CD4-positive, alpha-beta T cell treated with Interleukin-17A for 4 hours (primary cell): Measurements from ENCODE around the gene ERFL.

Experiments
- DNase-seq: peaks from one replicate; pipeline ENCODE4 v3.0.0-alpha.2; 2020; ENCODE audit warnings: mixed read lengths

Gene ERFL

DNA sequence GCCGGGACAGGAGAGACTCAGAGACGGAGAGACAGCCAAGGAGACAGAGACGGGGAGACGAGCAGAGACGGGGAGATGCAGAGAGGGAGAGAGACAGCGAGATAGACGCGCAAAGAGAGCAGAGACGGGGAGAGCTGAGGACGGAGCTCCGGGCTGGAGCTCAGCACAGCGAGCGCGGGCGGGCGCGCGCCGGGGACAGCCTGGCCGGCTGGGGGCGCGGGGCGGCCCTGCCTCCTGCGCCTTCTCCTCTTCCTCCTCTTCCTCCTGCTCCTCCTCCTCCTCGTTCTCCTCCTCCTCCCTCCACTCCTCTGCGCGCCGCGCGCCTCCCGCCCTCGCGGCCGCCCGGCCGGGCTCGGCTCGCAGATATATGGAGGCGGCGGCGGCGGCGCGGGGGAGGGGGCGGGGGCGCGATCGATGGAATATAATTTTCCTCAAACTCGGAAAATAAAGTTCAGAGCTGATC lies at the start of gene ERFL:
ERFL (minus strand) TSS at position 229 of the 463 bp plus-strand sequence. CDS start 15,530 bp downstream, outside the sequence.
- peak; percentile 56 for DNase-seq

DNA sequence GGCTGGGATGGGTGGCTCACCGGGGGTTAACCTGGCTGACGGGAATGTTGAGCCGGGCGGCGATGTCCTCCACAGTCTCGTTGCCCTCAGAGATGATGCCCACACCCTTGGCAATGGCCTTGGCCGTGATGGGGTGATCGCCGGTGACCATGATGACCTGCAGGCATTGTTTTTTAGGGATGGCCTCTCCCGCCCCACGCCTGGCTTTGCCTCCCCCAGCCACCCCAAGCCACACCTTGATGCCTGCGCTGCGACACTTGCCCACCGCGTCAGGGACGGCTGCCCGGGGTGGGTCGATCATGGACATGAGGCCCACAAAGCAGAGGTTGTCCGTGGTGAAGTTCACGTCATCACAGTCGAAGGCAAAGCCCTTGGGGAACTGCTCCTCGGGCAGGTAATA lies 49.7 kb upstream of the ERFL start:
- DNase-seq, result no peak

DNA sequence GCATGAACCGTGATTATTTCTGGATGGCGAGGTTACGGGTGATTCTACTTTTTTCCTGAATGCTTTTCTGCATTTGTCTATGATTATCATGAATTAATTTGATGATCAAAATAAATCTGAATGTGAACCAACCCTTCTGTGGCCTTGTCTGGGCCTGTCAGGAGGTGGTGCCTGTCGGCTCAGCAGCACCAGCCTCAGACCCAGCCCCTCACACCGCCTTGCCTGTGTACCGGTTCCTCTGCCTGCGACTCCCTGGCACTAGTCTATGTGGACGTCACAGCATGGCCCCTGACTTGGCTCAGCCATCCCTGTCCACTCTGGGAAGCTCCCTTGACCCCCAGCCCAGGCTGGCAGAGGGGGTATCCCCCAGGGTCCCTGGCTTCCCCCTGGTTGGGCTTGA lies 46.4 kb upstream of the ERFL start:
- no peak for DNase-seq

GRCh38 chr19:41971363-41971762 lies 43.1 kb upstream of the ERFL start:
- no peak for DNase-seq

GRCh38 chr19:41969772-41970458 lies 41.7 kb upstream of the ERFL start:
- DNase-seq, result no peak

DNA sequence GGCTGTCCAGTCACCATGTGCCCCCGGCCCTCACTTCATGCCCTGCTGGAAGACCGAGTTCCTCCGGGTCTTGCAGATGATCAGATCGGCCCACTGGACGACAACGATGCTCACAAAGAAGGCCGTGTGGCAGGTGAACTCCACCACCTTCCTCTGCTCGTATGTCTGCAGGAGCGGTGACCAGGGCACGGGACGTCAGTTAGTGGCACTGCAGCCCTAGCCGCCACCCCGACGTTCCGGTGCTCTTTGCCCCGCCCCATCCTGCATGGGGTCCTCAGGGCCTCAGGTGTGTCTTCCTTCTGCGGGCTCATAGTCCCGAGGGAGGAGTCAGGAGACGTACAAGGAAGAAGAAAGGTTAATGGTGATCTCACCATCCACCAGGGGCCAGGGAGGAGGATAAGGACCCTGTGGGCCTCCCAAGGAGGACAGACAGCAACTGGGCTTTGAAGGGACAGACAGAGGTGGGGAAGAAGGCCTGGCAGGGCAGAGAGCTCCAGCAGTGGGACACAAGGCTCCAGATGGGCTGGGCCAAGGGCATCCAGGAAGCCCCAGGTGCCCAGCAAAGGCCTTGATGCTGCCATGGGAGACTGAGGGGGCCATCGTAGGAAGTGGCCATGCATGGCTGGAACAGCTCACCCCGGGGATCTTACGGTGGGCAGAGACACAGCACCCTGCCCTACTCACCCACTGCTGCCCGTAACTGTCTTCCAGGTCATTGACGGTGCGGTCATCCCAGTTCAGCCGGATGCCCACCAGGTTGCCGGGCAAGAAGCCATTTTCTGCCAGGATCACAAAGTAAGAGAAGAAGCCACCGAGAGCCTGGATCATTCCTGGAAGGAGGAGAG lies 40.7 kb upstream of the ERFL start:
- no peak for DNase-seq

DNA sequence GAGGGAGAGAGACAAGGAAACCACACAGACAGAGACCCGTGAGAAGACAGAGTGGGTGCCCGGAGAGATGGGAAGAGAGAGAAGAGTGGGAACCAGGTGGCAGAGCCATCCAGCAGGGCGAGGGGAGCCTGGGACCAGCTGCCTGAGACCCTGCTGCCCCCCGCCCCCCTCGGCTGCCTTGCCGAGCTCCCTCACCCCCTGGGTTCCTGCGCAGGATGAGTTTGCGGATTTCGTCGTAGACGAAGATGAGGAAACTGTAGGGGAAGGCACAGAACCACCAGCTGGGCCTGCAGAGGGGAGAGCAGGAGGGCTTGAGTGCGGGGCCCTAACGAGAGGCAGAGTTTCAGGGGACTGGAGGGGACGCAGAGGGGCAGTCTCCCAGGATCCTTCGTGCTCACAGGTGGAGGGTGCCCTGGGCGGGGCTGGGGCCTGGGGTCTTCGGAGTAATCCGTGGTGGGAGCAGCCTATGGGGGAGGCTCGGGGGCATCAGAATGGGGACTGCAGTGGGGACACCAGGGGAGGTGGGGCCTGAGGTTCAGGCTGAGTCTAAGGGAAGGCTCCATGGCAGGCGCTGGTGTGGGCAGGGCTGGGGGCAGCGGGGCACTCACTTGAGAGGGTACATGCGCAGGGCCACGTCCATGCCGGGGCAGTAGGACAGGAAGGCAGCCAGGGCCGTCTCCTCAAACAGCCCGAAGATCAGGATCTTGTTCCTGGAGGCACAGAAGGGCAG lies 39.0 kb upstream of the ERFL start:
- DNase-seq, result no peak

GRCh38 chr19:41965106-41965505 lies 36.9 kb upstream of the ERFL start:
- no peak for DNase-seq

DNA sequence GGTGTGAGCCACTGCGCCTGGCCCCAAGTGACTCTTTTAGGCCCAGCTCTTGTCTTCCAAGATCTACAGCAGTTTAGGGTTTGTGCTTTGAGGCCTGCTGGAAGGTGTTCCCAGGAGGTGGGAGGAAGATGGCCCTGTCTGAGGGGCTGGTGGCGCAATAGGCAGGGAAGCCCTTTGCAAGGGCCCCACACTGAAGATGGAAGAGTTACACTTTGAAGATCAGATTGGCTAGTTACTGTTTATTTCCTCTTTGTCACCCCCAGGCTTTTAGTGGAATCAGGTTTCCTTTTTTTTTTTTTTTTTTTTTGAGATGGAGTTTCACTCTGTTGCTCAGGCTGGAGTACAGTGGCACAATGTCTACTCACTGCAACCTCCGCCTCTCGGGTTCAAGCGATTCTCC lies 32.7 kb upstream of the ERFL start:
- no peak for DNase-seq

GRCh38 chr19:41959056-41960053 lies 31.1 kb upstream of the ERFL start, which contains the start of gene RABAC1:
Gene RABAC1 (minus strand): TSS chr19:41959321. CDS start chr19:41959292, 29 bp downstream.
- DNase-seq, result peak; percentile 91

DNA sequence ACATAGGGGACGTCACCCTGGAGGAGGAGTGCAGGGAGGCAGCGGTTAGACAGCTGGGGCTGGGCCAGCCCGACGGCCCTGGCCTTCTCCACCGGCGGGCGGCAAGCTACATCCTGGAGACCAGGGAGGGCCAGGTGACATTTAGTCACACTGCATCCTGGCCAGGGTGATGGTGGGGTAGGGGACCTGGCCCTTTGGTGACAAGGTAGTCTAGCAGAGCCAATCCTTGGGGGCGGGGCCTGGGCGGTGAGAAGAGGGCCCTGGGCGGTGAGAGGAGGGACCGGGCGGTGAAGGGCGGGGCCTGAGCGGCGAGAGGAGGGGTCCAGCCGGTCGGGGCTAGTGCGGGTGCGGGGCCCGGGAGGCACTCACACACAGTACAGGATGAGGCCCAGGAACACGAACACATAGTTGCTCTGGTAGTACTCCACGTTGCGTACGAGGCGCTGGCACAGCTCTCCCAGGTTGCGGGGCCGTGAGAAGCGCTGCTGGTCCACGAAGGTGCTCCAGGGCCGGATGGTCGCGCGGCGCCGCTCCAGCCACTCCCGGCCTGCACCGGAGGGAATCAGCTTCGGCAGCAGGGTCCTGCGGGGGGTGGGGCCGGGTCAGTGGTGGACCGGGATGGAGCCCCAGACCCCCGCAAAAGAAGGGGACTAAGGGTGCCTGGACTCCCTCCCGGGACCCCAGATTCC lies 30.3 kb upstream of the ERFL start:
- peak; percentile 92 for DNase-seq

DNA sequence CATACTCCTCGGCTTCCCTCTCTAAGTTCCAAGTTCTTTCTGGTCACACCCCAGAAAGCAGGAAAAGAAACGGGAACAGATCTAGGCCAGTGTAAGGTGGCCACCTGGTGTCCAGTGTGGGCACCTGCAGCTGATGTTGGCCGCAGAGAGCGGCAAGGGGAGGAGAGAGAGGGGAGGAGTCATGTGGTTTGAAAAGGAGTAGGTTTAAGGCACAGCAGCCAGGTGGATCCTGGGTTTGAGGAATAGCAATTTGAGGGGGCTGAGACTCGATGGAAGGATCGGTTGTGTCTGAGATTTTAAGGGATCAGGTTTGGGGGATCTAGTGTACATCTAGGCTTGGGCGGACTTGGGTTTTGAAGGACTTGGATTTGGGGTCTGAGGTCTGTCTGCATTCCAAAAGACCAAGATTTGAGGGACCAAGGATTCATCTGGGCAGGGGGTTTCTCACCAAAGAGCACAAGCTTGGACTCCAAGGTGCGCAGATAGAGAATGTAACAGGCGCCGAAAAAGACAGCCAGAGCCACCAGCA lies 29.7 kb upstream of the ERFL start:
- peak; percentile 42 for DNase-seq

GRCh38 chr19:41957161-41957837 lies 29.1 kb upstream of the ERFL start:
- DNase-seq, result no peak

- DNase-seq, result no peak
Measured at GRCh38 chr19:41956621-41957020, 28.4 kb upstream of the ERFL start.

DNA sequence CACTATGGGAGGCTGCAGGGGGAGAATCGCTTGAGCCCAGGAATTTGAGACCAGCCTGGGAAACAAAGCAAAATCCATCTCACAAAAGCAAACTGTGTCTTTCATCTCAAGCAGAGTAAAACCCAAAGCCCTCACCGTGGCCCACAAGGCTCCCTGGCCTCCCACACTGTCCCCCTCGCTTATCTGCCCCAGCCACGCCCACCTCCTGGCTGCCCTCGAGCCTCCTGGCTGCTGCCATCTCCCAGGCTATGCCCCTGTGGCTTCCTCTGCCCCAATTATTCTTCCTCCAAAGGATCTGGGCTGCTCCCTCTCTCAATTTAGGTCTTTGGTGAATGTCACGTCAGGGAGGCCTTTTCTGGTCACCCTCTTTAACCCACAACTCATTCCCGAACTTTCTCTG lies 27.3 kb upstream of the ERFL start:
- DNase-seq, result no peak

DNA sequence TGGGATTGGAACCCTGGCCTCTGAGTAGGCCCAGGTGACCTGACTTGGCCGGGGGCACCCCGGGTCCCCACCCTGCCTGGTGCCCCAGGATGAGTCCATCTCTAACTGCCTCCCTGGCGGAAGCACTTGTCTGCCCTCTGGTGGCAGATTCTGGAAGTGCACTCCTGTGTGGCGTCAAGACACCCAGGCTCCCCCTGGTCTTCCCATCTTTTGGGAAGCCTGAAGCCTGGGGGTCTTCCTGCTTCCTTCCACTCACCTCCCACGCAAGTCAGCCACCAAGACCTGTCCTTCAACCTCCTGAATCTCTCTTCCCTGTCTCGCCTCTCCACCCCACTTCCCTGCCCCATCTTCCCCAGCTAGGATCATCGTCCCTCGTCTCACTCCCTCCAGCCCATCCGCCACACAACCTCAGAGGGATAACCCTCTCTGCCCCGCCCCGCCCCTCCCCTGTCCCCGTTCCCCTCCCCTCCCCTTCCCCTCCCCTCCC lies 23.5 kb upstream of the ERFL start:
- DNase-seq, result peak; percentile 93

DNA sequence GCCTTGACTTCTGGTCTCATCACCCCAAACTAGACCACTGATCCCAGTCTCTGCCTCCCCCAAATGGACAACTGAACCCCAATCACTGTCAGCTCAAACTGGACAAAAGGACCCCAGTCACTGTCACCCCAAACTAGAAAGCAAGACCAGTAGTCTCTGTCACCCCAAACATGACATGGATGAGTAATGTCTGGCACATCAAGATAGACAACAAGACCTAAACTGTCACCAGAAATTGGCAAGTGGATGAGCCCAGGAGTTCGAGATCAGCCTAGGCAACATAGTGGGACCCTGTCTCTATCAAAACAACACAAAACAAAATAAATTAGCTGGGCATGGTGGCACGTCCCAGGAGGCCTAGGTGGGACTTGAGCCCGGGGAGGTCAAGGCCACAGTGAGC lies 18.8 kb upstream of the ERFL start:
- DNase-seq, result peak; percentile 18

DNA sequence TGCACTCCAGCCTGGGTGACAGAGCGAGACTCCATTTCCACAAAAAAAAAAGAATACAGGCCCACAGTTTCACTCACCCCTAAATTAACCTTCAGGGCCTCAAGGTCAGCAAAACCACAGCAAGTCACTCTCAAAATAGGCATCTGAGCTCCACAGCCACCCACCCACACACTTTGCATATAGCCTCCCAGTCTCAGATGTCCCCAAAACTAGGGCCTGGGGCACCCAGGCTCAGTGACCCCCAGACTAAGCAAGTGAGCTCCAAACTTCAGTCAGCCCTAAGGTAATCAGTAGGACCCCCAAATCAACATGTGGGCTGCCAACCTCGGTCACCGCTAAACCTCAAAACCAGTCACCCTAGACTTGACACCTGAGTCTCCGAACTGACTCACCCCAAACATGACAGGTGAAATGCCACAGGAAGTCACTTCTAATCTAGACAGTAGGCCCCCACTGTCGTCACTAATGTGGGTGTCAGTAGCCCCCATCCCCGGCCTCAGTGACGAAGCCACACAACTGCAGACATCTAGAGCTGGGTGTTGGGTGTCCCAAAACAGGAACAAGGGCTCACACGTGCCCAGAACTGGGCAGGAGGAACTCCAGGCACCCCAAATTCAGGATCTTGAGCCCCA lies 17.0 kb upstream of the ERFL start:
- DNase-seq, result peak; percentile 90

DNA sequence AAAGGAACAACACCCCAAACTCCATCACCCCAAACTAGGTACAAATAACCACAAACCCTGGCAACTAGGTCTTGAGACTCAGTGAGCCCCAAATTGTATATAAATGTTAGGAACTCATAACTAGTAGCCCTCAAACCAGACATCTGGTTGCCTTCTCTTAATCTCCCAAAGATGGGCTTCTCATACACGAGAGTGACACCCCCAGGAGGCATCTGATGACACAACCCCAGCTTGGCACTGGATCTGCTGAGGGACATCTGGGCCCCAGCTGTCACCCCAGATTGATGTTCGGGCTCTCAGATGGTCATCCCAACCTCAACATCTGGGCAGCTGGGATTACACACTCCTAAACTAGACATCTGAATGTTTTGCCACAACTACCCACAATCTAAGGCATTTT lies 16.1 kb upstream of the ERFL start:
- no peak for DNase-seq
